ENCODE measurements around the gene PTH1R. TPM values are rescaled to one million over a fixed set of nuclear protein-coding genes. Genes with fewer than 3 reads are reported as not detected.

PTH1R gene
- total RNA-seq, 6 donors from 2014 or later: 2.6 to 48.2 (median 16.2) TPM

DNA sequence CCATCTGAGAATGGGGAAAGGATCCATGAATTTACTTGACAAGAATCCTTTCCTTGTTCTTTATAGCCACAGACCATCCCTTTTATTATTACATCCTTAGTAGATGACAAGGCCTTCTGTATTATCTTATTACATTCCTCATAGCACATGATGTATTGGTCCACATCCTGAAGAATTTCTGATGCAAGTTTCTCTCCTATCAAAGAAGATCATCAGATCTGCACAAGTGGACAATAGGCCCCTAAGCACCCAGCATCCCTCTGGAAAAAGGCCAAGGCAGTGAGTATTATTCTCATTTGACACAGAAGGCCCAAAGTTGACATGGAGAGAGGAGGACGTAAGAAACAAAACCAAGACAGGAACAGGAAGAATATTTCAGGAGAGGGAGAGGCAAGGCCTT lies 45.7 kb upstream of the PTH1R start:
- Histone ChIP-seq H3K36me3 (no peaks in the 10 kb centered on the region), H3K4me3 (no peak overlapping the region), H3K4me1 (no peaks in the 10 kb centered on the region), H3K27me3 (no peaks in the 10 kb centered on the region), H3K9me3 (no peaks in the 10 kb centered on the region), H3K27ac (no peak overlapping the region)
- 36 to 81% methylated on average over 1 of the region's 1 CpG for WGBS, 2 donors
- TF ChIP-seq CTCF (IDR thresholded peaks at IDR 0.05) (no peak), POLR2AphosphoS5 (IDR thresholded peaks at IDR 0.05) (no peak), POLR2A (IDR thresholded peaks at IDR 0.05) (no peak), EP300 (IDR thresholded peaks at IDR 0.05) (no peak)
- no peak for DNase-seq
- no peak for ATAC-seq (ENCODE audit: low FRiP score in 2 of 2)

DNA sequence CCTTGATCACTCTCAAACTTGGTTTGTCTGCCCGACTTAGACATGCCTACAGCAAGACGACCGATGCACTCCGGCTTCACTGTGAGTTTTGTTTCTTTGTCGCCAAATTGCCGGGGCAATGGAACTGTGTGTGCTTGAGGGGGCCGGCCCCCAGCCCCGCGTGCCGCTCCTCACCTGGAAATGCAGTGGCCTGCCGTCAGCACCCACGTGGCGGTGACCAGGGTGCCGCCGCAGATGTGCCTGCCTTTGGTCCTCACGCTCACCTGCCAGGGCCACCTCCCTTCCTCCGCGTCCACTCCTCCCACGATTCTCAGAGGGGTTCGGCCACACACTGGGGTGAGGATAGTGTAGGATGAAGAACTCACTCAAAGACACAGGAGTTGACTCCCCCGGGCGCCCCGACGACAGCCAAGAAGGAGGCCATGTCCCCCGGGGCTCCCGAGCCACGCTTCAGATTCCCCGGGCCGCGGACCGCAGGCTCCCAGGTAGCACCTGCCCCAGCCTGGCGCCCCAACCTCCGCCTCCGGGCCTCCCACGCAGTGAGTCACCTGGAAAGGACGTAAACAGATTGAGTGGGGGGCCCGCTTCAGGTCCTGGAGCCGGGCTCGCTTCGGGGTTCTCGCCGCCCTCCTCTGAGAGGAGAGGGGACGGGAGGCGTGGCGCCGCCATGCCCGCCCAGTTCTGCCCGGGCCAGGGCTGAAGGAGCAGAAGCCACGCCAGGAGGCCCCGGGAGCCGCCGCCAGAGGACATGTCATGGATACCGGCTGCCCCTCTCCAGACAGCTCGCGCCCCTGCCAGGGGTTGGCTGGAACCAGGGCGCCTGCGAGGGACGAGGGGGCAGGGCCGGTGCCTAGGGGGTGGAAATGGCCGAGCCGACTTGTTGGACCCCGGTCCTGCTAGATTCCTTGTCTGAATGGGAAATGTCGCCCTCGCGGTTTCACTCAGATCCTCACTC lies 43.9 kb upstream of the PTH1R start:
- Histone ChIP-seq H3K9me3 (peaks cover 0 to 8% (median 2%) of the 10 kb centered on the region in 4 donors), H3K27ac (no peak overlapping the region), H3K4me1 (no peaks in the 10 kb centered on the region), H3K36me3 (no peaks in the 10 kb centered on the region), H3K27me3 (no peaks in the 10 kb centered on the region), H3K4me3 (no peak overlapping the region)
- no peak for TF ChIP-seq CTCF (IDR thresholded peaks at IDR 0.05)
- TF ChIP-seq EP300 (IDR thresholded peaks at IDR 0.05): no peak
- no peak for TF ChIP-seq POLR2AphosphoS5 (IDR thresholded peaks at IDR 0.05)
- no peak for TF ChIP-seq POLR2A (IDR thresholded peaks at IDR 0.05)
- ATAC-seq (ENCODE audit: low FRiP score in 2 of 2) (no peak), DNase-seq (peak in 1 of 2 donors; percentile 82)
- WGBS, 2 donors: 93 to 95% methylated on average over 41 of the region's 65 CpGs

- TF ChIP-seq EP300 (IDR thresholded peaks at IDR 0.05) (no peak), CTCF (IDR thresholded peaks at IDR 0.05) (no peak), POLR2A (IDR thresholded peaks at IDR 0.05) (no peak)
- H3K27ac ChIP-seq: no peak overlapping the region
- no peak for ATAC-seq (ENCODE audit: low FRiP score in 2 of 2)
- H3K36me3 ChIP-seq: no peaks in the 10 kb centered on the region
- H3K9me3 ChIP-seq: peaks cover 3 to 15% (median 8%) of the 10 kb centered on the region in 4 donors
- H3K27me3 ChIP-seq: no peaks in the 10 kb centered on the region
- H3K4me1 ChIP-seq: no peaks in the 10 kb centered on the region
- no peak for DNase-seq
- 85 to 88% methylated on average over 12 of the region's 12 CpGs for WGBS, 2 donors
- H3K4me3 ChIP-seq: no peak overlapping the region
Observed at GRCh38 chr3:46835054-46835453, 42.5 kb upstream of the PTH1R start.

- Histone ChIP-seq H3K4me1 (no peaks in the 10 kb centered on the region), H3K27ac (no peak overlapping the region), H3K27me3 (no peaks in the 10 kb centered on the region), H3K4me3 (no peak overlapping the region), H3K36me3 (no peaks in the 10 kb centered on the region), H3K9me3 (peaks cover 3 to 19% (median 12%) of the 10 kb centered on the region in 4 donors)
- WGBS, 2 donors: 93 to 94% methylated on average over 4 of the region's 4 CpGs
- no peak for ATAC-seq (ENCODE audit: low FRiP score in 2 of 2)
- TF ChIP-seq POLR2AphosphoS5 (IDR thresholded peaks at IDR 0.05): no peak
- TF ChIP-seq CTCF (IDR thresholded peaks at IDR 0.05): no peak
- no peak for TF ChIP-seq POLR2A (IDR thresholded peaks at IDR 0.05)
- no peak for TF ChIP-seq EP300 (IDR thresholded peaks at IDR 0.05)
- DNase-seq: no peak
Observed at GRCh38 chr3:46835491-46835890, 42.0 kb upstream of the PTH1R start.

Data from upper lobe of left lung (tissue), 6 donors.